Stomach smooth muscle (tissue), 2 donors: ENCODE data around the gene BCAS2.

ENCODE experiments used
- H3K27ac ChIP-seq: one replicate; pipeline ENCODE4 v1.7.0; 2013; ENCODE audit warnings: mild to moderate bottlenecking, low read length, inconsistent platforms
- H3K27me3 ChIP-seq, 2 donors: one replicate each; pipeline ENCODE4 v1.7.0; 2013; ENCODE audit warnings: low read length in 2 of 2; ENCODE audit not compliant: insufficient read depth in 2 of 2, control insufficient read depth in 1 of 2
- H3K36me3 ChIP-seq, 2 donors: one replicate each; pipeline ENCODE4 v1.7.0; 2013; ENCODE audit warnings: low read length in 2 of 2; ENCODE audit not compliant: control insufficient read depth in 2 of 2, insufficient read depth in 2 of 2
- H3K4me1 ChIP-seq: one replicate; pipeline ENCODE4 v1.7.0; 2013; ENCODE audit warnings: low read length; ENCODE audit not compliant: control insufficient read depth, insufficient read depth
- H3K4me3 ChIP-seq, 2 donors: one replicate each; pipeline ENCODE4 v1.7.0; 2013; ENCODE audit warnings: low read length in 2 of 2
- H3K9ac ChIP-seq, 2 donors: one replicate each; pipeline ENCODE4 v1.7.0; 2013; ENCODE audit warnings: low read length in 2 of 2, mild to moderate bottlenecking in 1 of 2
- H3K9me3 ChIP-seq, 2 donors: one replicate each; pipeline ENCODE4 v1.7.0; 2013; ENCODE audit warnings: low read length in 2 of 2; ENCODE audit not compliant: control insufficient read depth in 2 of 2
- donor health status: healthy.
- donor health status: Pancreatic carcinoma.

Gene BCAS2

GRCh38 chr1:114540272-114540671 lies 41.1 kb downstream of the BCAS2 start:
- no peak overlapping the region for H3K9ac ChIP-seq
- H3K27ac ChIP-seq: no peak overlapping the region
- no peaks in the 10 kb centered on the region for H3K9me3 ChIP-seq
- no peak overlapping the region for H3K4me3 ChIP-seq
- H3K4me1 ChIP-seq: no peaks in the 10 kb centered on the region
- no peaks in the 10 kb centered on the region for H3K36me3 ChIP-seq
- no peaks in the 10 kb centered on the region for H3K27me3 ChIP-seq

GRCh38 chr1:114536043-114536442 lies 45.4 kb downstream of the BCAS2 start:
- H3K27me3 ChIP-seq: no peaks in the 10 kb centered on the region
- H3K27ac ChIP-seq: no peak overlapping the region
- no peaks in the 10 kb centered on the region for H3K9me3 ChIP-seq
- H3K9ac ChIP-seq: no peak overlapping the region
- H3K4me1 ChIP-seq: no peaks in the 10 kb centered on the region
- no peak overlapping the region for H3K4me3 ChIP-seq
- H3K36me3 ChIP-seq: no peaks in the 10 kb centered on the region

GRCh38 chr1:114535401-114535800 lies 46.0 kb downstream of the BCAS2 start:
- no peak overlapping the region for H3K27ac ChIP-seq
- no peaks in the 10 kb centered on the region for H3K27me3 ChIP-seq
- H3K9me3 ChIP-seq: no peaks in the 10 kb centered on the region
- H3K36me3 ChIP-seq: no peaks in the 10 kb centered on the region
- H3K4me3 ChIP-seq: no peak overlapping the region
- no peak overlapping the region for H3K9ac ChIP-seq
- H3K4me1 ChIP-seq: no peaks in the 10 kb centered on the region

- H3K9me3 ChIP-seq: no peaks in the 10 kb centered on the region
- no peaks in the 10 kb centered on the region for H3K4me1 ChIP-seq
- no peak overlapping the region for H3K4me3 ChIP-seq
- H3K27me3 ChIP-seq: no peaks in the 10 kb centered on the region
- no peak overlapping the region for H3K27ac ChIP-seq
- no peaks in the 10 kb centered on the region for H3K36me3 ChIP-seq
- H3K9ac ChIP-seq: no peak overlapping the region
These were observed 50.3 kb downstream of the BCAS2 start for GRCh38 chr1:114531094-114531493.

GRCh38 chr1:114530224-114530623 lies 51.2 kb downstream of the BCAS2 start:
- Histone ChIP-seq H3K36me3 (no peaks in the 10 kb centered on the region), H3K27ac (no peak overlapping the region), H3K9ac (no peak overlapping the region), H3K4me1 (no peaks in the 10 kb centered on the region), H3K27me3 (no peaks in the 10 kb centered on the region), H3K9me3 (no peaks in the 10 kb centered on the region), H3K4me3 (no peak overlapping the region)

- Histone ChIP-seq H3K9me3 (no peaks in the 10 kb centered on the region), H3K4me1 (no peaks in the 10 kb centered on the region)
These were observed 56.5 kb downstream of the BCAS2 start for GRCh38 chr1:114524944-114525343.

GRCh38 chr1:114522264-114522575 lies 59.2 kb downstream of the BCAS2 start:
- Histone ChIP-seq H3K27ac (no peak overlapping the region), H3K27me3 (peaks cover 0 to 6% of the 10 kb centered on the region in 2 donors), H3K9ac (no peak overlapping the region), H3K36me3 (no peaks in the 10 kb centered on the region), H3K4me3 (no peak overlapping the region), H3K4me1 (no peaks in the 10 kb centered on the region), H3K9me3 (no peaks in the 10 kb centered on the region)

More at GRCh38 chr1:114524944-114525343, 56.5 kb downstream of the BCAS2 start:
- Histone ChIP-seq H3K4me3 (no peak overlapping the region), H3K36me3 (no peaks in the 10 kb centered on the region), H3K9ac (no peak overlapping the region), H3K27me3 (peaks cover 0 to 3% of the 10 kb centered on the region in 2 donors), H3K27ac (no peak overlapping the region)

GRCh38 chr1:114521396-114522263 lies 59.8 kb downstream of the BCAS2 start:
- Histone ChIP-seq H3K4me1 (no peaks in the 10 kb centered on the region), H3K36me3 (no peaks in the 10 kb centered on the region), H3K27me3 (peaks cover 0 to 6% of the 10 kb centered on the region in 2 donors), H3K27ac (no peak overlapping the region), H3K9me3 (no peaks in the 10 kb centered on the region), H3K9ac (no peak overlapping the region), H3K4me3 (no peak overlapping the region)
